ENCODE results near the gene OR6Y1.

The OR6Y1 gene

GRCh38 chr1:158527190-158527815 lies 26.9 kb downstream of the OR6Y1 start:
- no peak for TF ChIP-seq POLR2A (IDR thresholded peaks at IDR 0.05; ENCODE audit: low read length)
- TF ChIP-seq GATA1 (IDR thresholded peaks at IDR 0.05; ENCODE audit: low read depth, low read length) = no peak
- peak; percentile 41 to 61 for DNase-seq

GRCh38 chr1:158521666-158522058 lies 32.5 kb downstream of the OR6Y1 start:
- TF ChIP-seq POLR2A (IDR thresholded peaks at IDR 0.05; ENCODE audit: low read length) (no peak), GATA1 (IDR thresholded peaks at IDR 0.05; ENCODE audit: low read depth, low read length) (no peak)
- no peak for DNase-seq

GRCh38 chr1:158520955-158521665 lies 33.1 kb downstream of the OR6Y1 start:
- TF ChIP-seq GATA1 (IDR thresholded peaks at IDR 0.05; ENCODE audit: low read depth, low read length) = no peak
- TF ChIP-seq POLR2A (IDR thresholded peaks at IDR 0.05; ENCODE audit: low read length) = no peak
- no peak for DNase-seq

- TF ChIP-seq POLR2A (IDR thresholded peaks at IDR 0.05; ENCODE audit: low read length) = no peak
- TF ChIP-seq GATA1 (IDR thresholded peaks at IDR 0.05; ENCODE audit: low read depth, low read length) = no peak
- DNase-seq = no peak
Observed at GRCh38 chr1:158520021-158520420, 34.2 kb downstream of the OR6Y1 start.

GRCh38 chr1:158516966-158517365 lies 37.2 kb downstream of the OR6Y1 start:
- TF ChIP-seq POLR2A (IDR thresholded peaks at IDR 0.05; ENCODE audit: low read length) (no peak), GATA1 (IDR thresholded peaks at IDR 0.05; ENCODE audit: low read depth, low read length) (no peak)
- DNase-seq = no peak

- no peak for TF ChIP-seq POLR2A (IDR thresholded peaks at IDR 0.05; ENCODE audit: low read length)
- no peak for TF ChIP-seq GATA1 (IDR thresholded peaks at IDR 0.05; ENCODE audit: low read depth, low read length)
- DNase-seq = no peak
Observed at GRCh38 chr1:158509471-158510156, 44.6 kb downstream of the OR6Y1 start.

GRCh38 chr1:158507511-158507910 lies 46.7 kb downstream of the OR6Y1 start:
- no peak for DNase-seq
- TF ChIP-seq GATA1 (IDR thresholded peaks at IDR 0.05; ENCODE audit: low read depth, low read length) = no peak
- no peak for TF ChIP-seq POLR2A (IDR thresholded peaks at IDR 0.05; ENCODE audit: low read length)

- no peak for TF ChIP-seq GATA1 (IDR thresholded peaks at IDR 0.05; ENCODE audit: low read depth, low read length)
- no peak for TF ChIP-seq POLR2A (IDR thresholded peaks at IDR 0.05; ENCODE audit: low read length)
- peak; percentile 37 to 66 for DNase-seq
Observed at GRCh38 chr1:158506369-158506987, 47.7 kb downstream of the OR6Y1 start.

- TF ChIP-seq GATA1 (IDR thresholded peaks at IDR 0.05; ENCODE audit: low read depth, low read length) (no peak), POLR2A (IDR thresholded peaks at IDR 0.05; ENCODE audit: low read length) (no peak)
- DNase-seq = peak in 1 of 2 experiments; percentile 22
Observed at GRCh38 chr1:158496374-158496773, 57.8 kb downstream of the OR6Y1 start.

GRCh38 chr1:158494796-158495195 lies 59.4 kb downstream of the OR6Y1 start:
- TF ChIP-seq GATA1 (IDR thresholded peaks at IDR 0.05; ENCODE audit: low read depth, low read length) (no peak), POLR2A (IDR thresholded peaks at IDR 0.05; ENCODE audit: low read length) (no peak)
- DNase-seq = no peak

Measured in erythroblast (primary cell).